A549 (cell line): Measurements from ENCODE around the gene ARTN. TPM values are rescaled to one million over a fixed set of nuclear protein-coding genes. Genes with fewer than 3 reads are reported as not detected.

Experiments used
- BHLHE40 ChIP-seq: IDR thresholded peaks from 2 replicates; pipeline ENCODE4 v1.6.1; 2012; ENCODE audit warnings: low read depth, low read length, inconsistent platforms
- CBX2 ChIP-seq: fragments of 200-600 bp; sonication (generic); IDR thresholded peaks from 2 replicates; pipeline ENCODE4 v1.6.1; 2016; ENCODE audit warnings: low read depth, mild to moderate bottlenecking, borderline replicate concordance
- CHD2 ChIP-seq: fragments of 150-350 bp; IDR thresholded peaks from 2 replicates; pipeline ENCODE4 v1.6.1; 2014; ENCODE audit warnings: low read length; ENCODE audit not compliant: partially characterized antibody
- ESRRA ChIP-seq: fragments of 150-350 bp; IDR thresholded peaks from 2 replicates; pipeline ENCODE4 v1.6.1; 2014; ENCODE audit warnings: mild to moderate bottlenecking, low read length, borderline replicate concordance
- FOSL2 ChIP-seq, 2 experiments: fragments of 450-650 bp in 1 of 2; fragments of >200 bp in 1 of 2; sonication (Bioruptor Twin) in 1 of 2; formaldehyde crosslinking; IDR thresholded peaks; 2 replicates each; pipeline versions ENCODE4 v1.5.0 to v1.6.1; 2016 to 2020; ENCODE audit warnings: mild to moderate bottlenecking in 1 of 2, moderate library complexity in 1 of 2
- GATA3 ChIP-seq: IDR thresholded peaks from 2 replicates; pipeline ENCODE4 v1.6.1; 2012; ENCODE audit warnings: borderline replicate concordance
- HEYL ChIP-seq: fragments of 250-450 bp; sonication (Bioruptor Pico); IDR thresholded peaks from 2 replicates; pipeline ENCODE4 v1.8.0; 2021; ENCODE audit warnings: mild to moderate bottlenecking, moderate library complexity
- HOXB13 ChIP-seq: fragments of 250-450 bp; sonication (Bioruptor Pico); IDR thresholded peaks from 2 replicates; pipeline ENCODE4 v1.5.0; 2020; ENCODE audit warnings: low read depth, mild to moderate bottlenecking, moderate library complexity
- HOXB5 ChIP-seq: fragments of 250-450 bp; sonication (Bioruptor Pico); IDR thresholded peaks from 2 replicates; pipeline ENCODE4 v1.5.0; 2020; ENCODE audit warnings: mild to moderate bottlenecking, moderate library complexity
- JUN ChIP-seq, 2 experiments: fragments of >200 bp; sonication (Bioruptor Twin); formaldehyde crosslinking; IDR thresholded peaks; 2 replicates in 1 of 2; 3 replicates in 1 of 2; pipeline ENCODE4 v1.6.1; 2016 to 2017
- JUNB ChIP-seq: fragments of >200 bp; sonication (Bioruptor Twin); formaldehyde crosslinking; IDR thresholded peaks from 2 replicates; pipeline ENCODE4 v1.6.1; 2016
- KDM1A ChIP-seq: fragments of 200-600 bp; sonication (generic); IDR thresholded peaks from 2 replicates; pipeline ENCODE4 v1.6.1; 2016; ENCODE audit warnings: low read depth, mild to moderate bottlenecking
- MAFK ChIP-seq: fragments of 450-650 bp; IDR thresholded peaks from 2 replicates; pipeline ENCODE4 v1.6.1; 2014; ENCODE audit not compliant: partially characterized antibody
- MAX ChIP-seq: IDR thresholded peaks from 2 replicates; pipeline ENCODE4 v1.6.1; 2012
- MAZ ChIP-seq: fragments of 150-350 bp; IDR thresholded peaks from 2 replicates; pipeline ENCODE4 v1.6.1; 2014; ENCODE audit warnings: antibody characterized with exemption, low read depth, low read length, borderline replicate concordance
- MYC ChIP-seq: IDR thresholded peaks from 2 replicates; pipeline ENCODE4 v1.6.1; 2012; ENCODE audit warnings: mild to moderate bottlenecking, inconsistent platforms, low read length, improper control_type of control experiment, borderline replicate concordance
- NR3C1 ChIP-seq: fragments of >200 bp; sonication (Bioruptor Twin); formaldehyde crosslinking; IDR thresholded peaks from 3 replicates; pipeline ENCODE4 v1.6.1; 2017
- PHF8 ChIP-seq: fragments of 200-600 bp; sonication (generic); IDR thresholded peaks from 2 replicates; pipeline ENCODE4 v1.6.1; 2016; ENCODE audit warnings: low read depth, mild to moderate bottlenecking, antibody characterized with exemption, moderate library complexity, borderline replicate concordance
- POLR2A ChIP-seq: IDR thresholded peaks from 2 replicates; pipeline ENCODE4 v1.6.1; 2012; ENCODE audit warnings: mild to moderate bottlenecking, low read length
- POLR2AphosphoS2 ChIP-seq: conservative IDR thresholded peaks from 2 replicates; pipeline ENCODE4 v1.6.1; 2012; ENCODE audit warnings: low read length, improper control_type of control experiment, inconsistent platforms
- RAD21 ChIP-seq, 2 experiments: fragments of >200 bp in 1 of 2; sonication (Bioruptor Twin) in 1 of 2; formaldehyde crosslinking in 1 of 2; IDR thresholded peaks in 1 of 2; conservative IDR thresholded peaks in 1 of 2; 2 replicates in 1 of 2; 3 replicates in 1 of 2; pipeline ENCODE4 v1.6.1; 2012 to 2018; ENCODE audit warnings: inconsistent platforms in 1 of 2
- RARB ChIP-seq: fragments of 250-450 bp; sonication (Bioruptor Pico); IDR thresholded peaks from 2 replicates; pipeline ENCODE4 v1.8.0; 2021; ENCODE audit warnings: mild to moderate bottlenecking, moderate library complexity
- RCOR1 ChIP-seq: fragments of 150-350 bp; IDR thresholded peaks from 2 replicates; pipeline ENCODE4 v1.6.1; 2014; ENCODE audit warnings: antibody characterized with exemption, low read length, low read depth
- REST ChIP-seq: fragments of 200-600 bp; sonication (generic); IDR thresholded peaks from 2 replicates; pipeline ENCODE4 v1.6.1; 2016; ENCODE audit warnings: antibody characterized with exemption, mild to moderate bottlenecking, moderate library complexity
- RFX5 ChIP-seq: fragments of 450-650 bp; IDR thresholded peaks from 2 replicates; pipeline ENCODE4 v1.7.1; 2014; ENCODE audit warnings: antibody characterized with exemption, mild to moderate bottlenecking, moderate library complexity
- RNF2 ChIP-seq: fragments of 200-600 bp; sonication (generic); IDR thresholded peaks from 2 replicates; pipeline ENCODE4 v1.6.1; 2016; ENCODE audit warnings: low read depth, mild to moderate bottlenecking, antibody characterized with exemption, moderate library complexity, borderline replicate concordance
- SREBF2 ChIP-seq: fragments of 450-650 bp; IDR thresholded peaks from 2 replicates; pipeline ENCODE4 v1.6.1; 2014; ENCODE audit warnings: mild to moderate bottlenecking, moderate library complexity
- TFCP2L1 ChIP-seq: fragments of 250-450 bp; sonication (Bioruptor Pico); IDR thresholded peaks from 2 replicates; pipeline ENCODE4 v1.5.0; 2021; ENCODE audit warnings: mild to moderate bottlenecking
- ZC3H11A ChIP-seq: fragments of 450-650 bp; IDR thresholded peaks from 2 replicates; pipeline ENCODE4 v1.6.1; 2014; ENCODE audit warnings: antibody characterized with exemption, mild to moderate bottlenecking
- ZFP36 ChIP-seq: fragments of 450-650 bp; IDR thresholded peaks from 2 replicates; pipeline ENCODE4 v1.6.1; 2014; ENCODE audit warnings: borderline replicate concordance; ENCODE audit not compliant: partially characterized antibody
- ZNF302 ChIP-seq: fragments of 250-450 bp; sonication (Bioruptor Pico); IDR thresholded peaks from 2 replicates; pipeline ENCODE4 v1.9.0; 2021; ENCODE audit warnings: inconsistent platforms, mild to moderate bottlenecking, moderate library complexity
- ZSCAN20 ChIP-seq: fragments of 250-450 bp; sonication (Bioruptor Pico); IDR thresholded peaks from 2 replicates; pipeline ENCODE4 v1.8.0; 2022; ENCODE audit warnings: mild to moderate bottlenecking, moderate library complexity
- polyA plus RNA-seq, 4 experiments: library from polyadenylated mRNA; depleted of rRNA in 3 of 4; stranded (reverse); fragments of >200 nt; fragmentation: RNase III in 1 of 4; extraction: RNeasy Plus Mini Kit Qiagen cat#74134 plus additional on column Dnase treatment in 1 of 4; gene quantifications; 2 replicates in 3 of 4; 3 replicates in 1 of 4; pipeline ENCODE4 v1.2.3, GENCODE V29; 2011 to 2017
- TF ChIP-seq, protein P1 (sequence below): fragments of 450-650 bp; IDR thresholded peaks from 2 replicates; pipeline ENCODE4 v1.6.1; 2014; ENCODE audit warnings: antibody characterized with exemption
- TF ChIP-seq, protein P2 (sequence below): fragments of 250-450 bp; sonication (Bioruptor Pico); IDR thresholded peaks from 2 replicates; pipeline ENCODE4 v1.5.0; 2021; ENCODE audit warnings: mild to moderate bottlenecking, moderate library complexity, borderline replicate concordance

ARTN gene
- polyA plus RNA-seq, 2 of the 4 experiments (the other 2 are of a cell fraction) = 0.21 to 0.53 TPM

GRCh38 chr1:43946236-43947060 is 12.8 kb downstream of the ARTN start, which contains the start of gene IPO13 (continued):
- TF ChIP-seq TFCP2L1 (CRISPR knock-in tag) = no peak
- TF ChIP-seq, protein P1, sequence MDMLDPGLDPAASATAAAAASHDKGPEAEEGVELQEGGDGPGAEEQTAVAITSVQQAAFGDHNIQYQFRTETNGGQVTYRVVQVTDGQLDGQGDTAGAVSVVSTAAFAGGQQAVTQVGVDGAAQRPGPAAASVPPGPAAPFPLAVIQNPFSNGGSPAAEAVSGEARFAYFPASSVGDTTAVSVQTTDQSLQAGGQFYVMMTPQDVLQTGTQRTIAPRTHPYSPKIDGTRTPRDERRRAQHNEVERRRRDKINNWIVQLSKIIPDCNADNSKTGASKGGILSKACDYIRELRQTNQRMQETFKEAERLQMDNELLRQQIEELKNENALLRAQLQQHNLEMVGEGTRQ = peak; percentile 82
- no peak for TF ChIP-seq ZC3H11A
- peak; percentile 97 for TF ChIP-seq MAX
- 0 out of 2 replicates have a peak, but pooled peaks have one; percentile 27 for TF ChIP-seq PHF8
- peak; percentile 81 for TF ChIP-seq POLR2A
- TF ChIP-seq MAFK = no peak
- TF ChIP-seq KDM1A = no peak
- TF ChIP-seq MAZ = no peak
- peak; percentile 73; the same call in 1 of the 2 replicates for TF ChIP-seq MYC
- no peak for TF ChIP-seq HOXB5 (CRISPR knock-in tag)
- no peak for TF ChIP-seq CBX2
- no peak for TF ChIP-seq BHLHE40
- no peak for TF ChIP-seq CHD2
- TF ChIP-seq JUNB = no peak
- TF ChIP-seq, protein P2, sequence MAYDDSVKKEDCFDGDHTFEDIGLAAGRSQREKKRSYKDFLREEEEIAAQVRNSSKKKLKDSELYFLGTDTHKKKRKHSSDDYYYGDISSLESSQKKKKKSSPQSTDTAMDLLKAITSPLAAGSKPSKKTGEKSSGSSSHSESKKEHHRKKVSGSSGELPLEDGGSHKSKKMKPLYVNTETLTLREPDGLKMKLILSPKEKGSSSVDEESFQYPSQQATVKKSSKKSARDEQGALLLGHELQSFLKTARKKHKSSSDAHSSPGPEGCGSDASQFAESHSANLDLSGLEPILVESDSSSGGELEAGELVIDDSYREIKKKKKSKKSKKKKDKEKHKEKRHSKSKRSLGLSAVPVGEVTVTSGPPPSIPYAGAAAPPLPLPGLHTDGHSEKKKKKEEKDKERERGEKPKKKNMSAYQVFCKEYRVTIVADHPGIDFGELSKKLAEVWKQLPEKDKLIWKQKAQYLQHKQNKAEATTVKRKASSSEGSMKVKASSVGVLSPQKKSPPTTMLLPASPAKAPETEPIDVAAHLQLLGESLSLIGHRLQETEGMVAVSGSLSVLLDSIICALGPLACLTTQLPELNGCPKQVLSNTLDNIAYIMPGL (CRISPR knock-in tag) = no peak
- TF ChIP-seq JUN (IDR thresholded peaks at IDR 0.05) = peak; percentile 66 to 94; a peak in 4 of 5 replicates
- no peak for TF ChIP-seq HOXB13
- no peak for TF ChIP-seq ESRRA
- no peak for TF ChIP-seq RFX5
- TF ChIP-seq POLR2AphosphoS2 = no peak
- no peak for TF ChIP-seq NR3C1
- no peak for TF ChIP-seq FOSL2 (IDR thresholded peaks at IDR 0.05)
- no peak for TF ChIP-seq FOSL2 (CRISPR knock-in tag; IDR thresholded peaks at IDR 0.05)
- TF ChIP-seq RARB (CRISPR knock-in tag) = no peak
- peak; percentile 89 for TF ChIP-seq REST
- TF ChIP-seq RAD21 (conservative IDR thresholded peaks at IDR 0.05 in 1 of 2, IDR thresholded peaks at IDR 0.05 in 1 of 2) = peak; percentile 58 to 68; a peak in 4 of 5 replicates
- no peak for TF ChIP-seq ZSCAN20 (CRISPR knock-in tag)
- no peak for TF ChIP-seq HEYL (CRISPR knock-in tag)
- TF ChIP-seq SREBF2 = no peak
- no peak for TF ChIP-seq GATA3
- TF ChIP-seq RCOR1 = no peak
- TF ChIP-seq RNF2 = no peak
- no peak for TF ChIP-seq ZFP36
- no peak for TF ChIP-seq ZNF302 (CRISPR knock-in tag)
- TF ChIP-seq, all 56 proteins: peak for 12
